Prostate gland (tissue), 2 donors: Measurements from ENCODE around the gene P2RX1. TPM values are rescaled to one million over a fixed set of nuclear protein-coding genes. Genes with fewer than 3 reads are reported as not detected.

ENCODE experiments used
- DNase-seq: peaks from one replicate; pipeline ENCODE4 v3.0.0-alpha.2; 2019; ENCODE audit warnings: low spot score
- H3K27ac ChIP-seq, 2 donors: fragments of 200-600 bp; sonication (generic); 2 replicates each; pipeline ENCODE4 v1.5.1; 2017 to 2019
- H3K27me3 ChIP-seq: fragments of 200-600 bp; sonication (generic); replicated peaks from 2 replicates; pipeline ENCODE4 v1.5.1; 2019; ENCODE audit not compliant: insufficient read depth
- H3K36me3 ChIP-seq, 2 donors: fragments of 200-600 bp; sonication (generic); 1 replicate in 1 of 2; 2 replicates in 1 of 2; pipeline versions ENCODE4 v1.5.1 to v1.8.1; 2017 to 2019
- H3K4me1 ChIP-seq: fragments of 200-600 bp; sonication (generic); replicated peaks from 2 replicates; pipeline ENCODE4 v1.5.1; 2019
- H3K4me3 ChIP-seq, 2 donors: fragments of 200-600 bp; sonication (generic); 2 replicates each; pipeline ENCODE4 v1.5.1; 2017 to 2019
- H3K9me3 ChIP-seq: fragments of 200-600 bp; sonication (generic); 2 replicates; pipeline ENCODE4 v1.5.1; 2017
- POLR2A ChIP-seq: fragments of 450-650 bp; IDR thresholded peaks from one replicate; pipeline ENCODE4 v1.6.1; 2016; ENCODE audit warnings: antibody characterized with exemption, mild to moderate bottlenecking
- POLR2AphosphoS5 ChIP-seq: sonication (generic); formaldehyde crosslinking; IDR thresholded peaks from one replicate; pipeline ENCODE4 v1.6.1; 2017; ENCODE audit warnings: antibody characterized with exemption
- WGBS: methylation state at CpG from one replicate; pipeline ENCODE4 v1.1.5; 2018; 5-methylcytosine and 5-hydroxymethylcytosine counted together
- intact Hi-C: fragments of 100-400 bp; cut with DNase I; formaldehyde crosslinking; loops from one replicate; pipeline ENCODE4 v1.14.2; 2022
- total RNA-seq, 2 donors: library from RNA; depleted of rRNA; stranded (reverse); fragments of >200 nt; gene quantifications; one replicate each; pipeline ENCODE4 v1.1.0, GENCODE V29; 2016
- TF ChIP-seq, protein P1 (sequence below), 4 experiments: fragments of 200-600 bp in 2 of 4; fragments of 450-650 bp in 2 of 4; sonication (generic) in 2 of 4; IDR thresholded peaks; 1 replicate in 3 of 4; 2 replicates in 1 of 4; pipeline ENCODE4 v1.5.1; 2016 to 2019; ENCODE audit warnings: antibody characterized with exemption in 4 of 4, mild to moderate bottlenecking in 2 of 4, moderate library complexity in 2 of 4

P2RX1 gene
- total RNA-seq, 2 donors from 2014 or later = 3.8 to 22.5 TPM

DNA sequence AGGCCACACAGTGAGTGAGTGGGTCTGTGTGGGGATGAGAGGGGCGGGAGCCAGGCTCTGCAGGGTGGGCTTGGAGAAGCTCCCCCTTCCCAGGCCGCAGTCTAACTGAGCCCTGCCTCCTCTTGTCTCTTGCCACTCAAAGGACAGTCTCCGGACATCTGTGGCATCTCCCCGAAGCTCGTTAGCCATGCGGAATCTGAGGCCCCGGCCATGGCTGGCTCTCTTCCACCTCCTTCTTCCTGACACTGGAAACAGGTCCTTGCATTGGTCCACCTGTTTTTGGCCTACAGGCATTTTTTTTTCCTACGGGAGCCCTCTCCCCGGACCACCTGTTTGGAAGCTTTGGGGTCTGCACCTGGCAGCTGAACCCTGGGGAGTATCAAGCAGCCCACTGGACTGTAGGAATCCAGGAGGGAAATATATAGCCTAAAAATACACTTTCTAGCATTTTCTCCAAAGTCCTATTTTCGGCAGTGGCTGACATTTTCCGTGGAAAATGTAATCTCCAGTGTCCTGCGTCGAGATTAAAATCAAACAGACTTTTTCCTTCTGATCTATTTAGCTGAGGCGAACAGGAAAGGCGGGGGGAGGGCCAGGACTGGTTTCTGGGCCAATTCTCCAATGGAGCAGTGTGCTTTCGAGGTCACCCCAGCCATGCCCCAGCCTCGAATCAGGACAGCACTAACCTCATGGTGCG is 38.9 kb upstream of the P2RX1 start:
- no peaks in the 10 kb centered on the region for H3K36me3 ChIP-seq
- H3K9me3 ChIP-seq = no peaks in the 10 kb centered on the region
- no peak for TF ChIP-seq POLR2AphosphoS5
- TF ChIP-seq POLR2A = no peak
- TF ChIP-seq, protein P1, sequence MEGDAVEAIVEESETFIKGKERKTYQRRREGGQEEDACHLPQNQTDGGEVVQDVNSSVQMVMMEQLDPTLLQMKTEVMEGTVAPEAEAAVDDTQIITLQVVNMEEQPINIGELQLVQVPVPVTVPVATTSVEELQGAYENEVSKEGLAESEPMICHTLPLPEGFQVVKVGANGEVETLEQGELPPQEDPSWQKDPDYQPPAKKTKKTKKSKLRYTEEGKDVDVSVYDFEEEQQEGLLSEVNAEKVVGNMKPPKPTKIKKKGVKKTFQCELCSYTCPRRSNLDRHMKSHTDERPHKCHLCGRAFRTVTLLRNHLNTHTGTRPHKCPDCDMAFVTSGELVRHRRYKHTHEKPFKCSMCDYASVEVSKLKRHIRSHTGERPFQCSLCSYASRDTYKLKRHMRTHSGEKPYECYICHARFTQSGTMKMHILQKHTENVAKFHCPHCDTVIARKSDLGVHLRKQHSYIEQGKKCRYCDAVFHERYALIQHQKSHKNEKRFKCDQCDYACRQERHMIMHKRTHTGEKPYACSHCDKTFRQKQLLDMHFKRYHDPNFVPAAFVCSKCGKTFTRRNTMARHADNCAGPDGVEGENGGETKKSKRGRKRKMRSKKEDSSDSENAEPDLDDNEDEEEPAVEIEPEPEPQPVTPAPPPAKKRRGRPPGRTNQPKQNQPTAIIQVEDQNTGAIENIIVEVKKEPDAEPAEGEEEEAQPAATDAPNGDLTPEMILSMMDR (IDR thresholded peaks at IDR 0.05) = no peak
- no peak overlapping the region for H3K4me3 ChIP-seq
- no peaks in the 10 kb centered on the region for H3K27me3 ChIP-seq
- no peak for DNase-seq
- 62% methylated on average over 18 of the region's 18 CpGs for WGBS
- no peak overlapping the region for H3K27ac ChIP-seq
- intact Hi-C loops = no loop called here
- peaks cover 10% of the 10 kb centered on the region for H3K4me1 ChIP-seq

DNA sequence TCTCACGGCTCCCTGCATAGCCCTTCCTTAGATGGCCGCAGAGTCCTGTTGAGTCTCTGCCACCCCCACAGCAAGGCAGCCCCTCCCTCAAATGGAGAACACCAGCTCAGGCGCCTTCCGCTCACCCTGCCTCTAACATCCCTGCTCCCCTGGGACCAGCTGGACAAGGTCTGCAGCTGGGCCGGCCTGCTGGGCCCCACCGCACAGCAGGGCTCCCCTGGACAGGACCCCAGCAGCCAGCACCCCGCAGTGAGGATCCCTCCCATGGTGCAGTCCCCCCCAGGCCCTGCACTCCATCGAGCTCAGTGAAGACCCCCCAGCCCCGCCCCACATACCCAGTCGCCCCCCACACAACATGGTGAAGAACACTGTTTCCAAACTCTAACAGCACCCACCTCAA is 37.8 kb upstream of the P2RX1 start:
- H3K27ac ChIP-seq = no peak overlapping the region
- H3K4me1 ChIP-seq = peaks cover 2% of the 10 kb centered on the region
- no peak for DNase-seq
- intact Hi-C loops = no loop called here
- H3K36me3 ChIP-seq = no peaks in the 10 kb centered on the region
- H3K27me3 ChIP-seq = no peaks in the 10 kb centered on the region
- no peaks in the 10 kb centered on the region for H3K9me3 ChIP-seq
- H3K4me3 ChIP-seq = no peak overlapping the region
- TF ChIP-seq POLR2AphosphoS5 = no peak
- TF ChIP-seq, protein P1 (IDR thresholded peaks at IDR 0.05) = no peak
- no peak for TF ChIP-seq POLR2A
- 97% methylated on average over 10 of the region's 10 CpGs for WGBS

DNA sequence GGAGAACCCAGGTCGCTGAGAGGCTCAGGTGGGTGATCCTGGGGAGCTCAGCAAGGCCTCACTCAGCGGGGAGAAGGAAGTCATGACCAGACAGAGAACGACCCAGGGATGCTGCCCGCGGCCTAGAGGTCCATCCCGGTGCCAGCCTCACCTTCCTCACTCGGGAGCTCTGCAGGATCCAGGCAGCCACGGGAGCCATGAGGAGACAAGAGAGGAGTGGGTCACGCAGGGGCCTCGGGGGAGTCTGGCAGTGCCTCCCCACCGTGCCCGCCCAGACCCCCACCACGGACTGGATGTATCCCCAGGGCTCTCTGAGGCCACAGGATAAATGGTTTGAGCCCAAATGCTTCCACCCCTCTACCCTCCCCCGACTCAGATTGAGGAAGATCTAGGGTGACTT is 37.3 kb upstream of the P2RX1 start:
- H3K27ac ChIP-seq = no peak overlapping the region
- intact Hi-C loops = no loop called here
- H3K4me1 ChIP-seq = no peaks in the 10 kb centered on the region
- H3K27me3 ChIP-seq = no peaks in the 10 kb centered on the region
- no peaks in the 10 kb centered on the region for H3K9me3 ChIP-seq
- H3K4me3 ChIP-seq = no peak overlapping the region
- no peak for DNase-seq
- TF ChIP-seq POLR2A (no peak), POLR2AphosphoS5 (no peak)
- TF ChIP-seq, protein P1 (IDR thresholded peaks at IDR 0.05) = no peak
- no peaks in the 10 kb centered on the region for H3K36me3 ChIP-seq
- WGBS = 90% methylated on average over 12 of the region's 14 CpGs

DNA sequence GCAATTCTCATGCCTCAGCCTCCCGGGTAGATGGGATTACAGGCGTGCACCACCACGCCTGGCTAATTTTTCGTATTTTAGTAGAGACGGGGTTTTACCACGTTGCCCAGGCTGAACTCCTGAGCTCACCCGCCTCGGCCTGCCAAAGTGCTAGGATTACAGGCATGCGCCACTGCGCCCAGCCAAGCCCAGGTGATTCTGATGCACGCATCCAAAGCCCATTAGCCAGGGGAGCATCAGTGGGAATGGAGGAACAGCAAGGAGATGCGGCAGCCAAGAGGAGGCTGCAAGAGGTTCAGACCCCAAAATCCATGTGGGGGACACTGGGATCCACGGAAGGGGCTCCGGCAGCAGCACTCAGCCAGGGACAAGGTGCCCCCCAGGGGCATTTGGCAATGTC is 35.9 kb upstream of the P2RX1 start:
- WGBS = 96% methylated on average over 14 of the region's 14 CpGs
- TF ChIP-seq POLR2AphosphoS5 (no peak), POLR2A (no peak)
- TF ChIP-seq, protein P1 (IDR thresholded peaks at IDR 0.05) = no peak
- Histone ChIP-seq H3K27ac (no peak overlapping the region), H3K4me3 (no peak overlapping the region), H3K27me3 (no peaks in the 10 kb centered on the region), H3K4me1 (no peaks in the 10 kb centered on the region), H3K9me3 (no peaks in the 10 kb centered on the region), H3K36me3 (no peaks in the 10 kb centered on the region)
- intact Hi-C loops = no loop called here
- DNase-seq = no peak

DNA sequence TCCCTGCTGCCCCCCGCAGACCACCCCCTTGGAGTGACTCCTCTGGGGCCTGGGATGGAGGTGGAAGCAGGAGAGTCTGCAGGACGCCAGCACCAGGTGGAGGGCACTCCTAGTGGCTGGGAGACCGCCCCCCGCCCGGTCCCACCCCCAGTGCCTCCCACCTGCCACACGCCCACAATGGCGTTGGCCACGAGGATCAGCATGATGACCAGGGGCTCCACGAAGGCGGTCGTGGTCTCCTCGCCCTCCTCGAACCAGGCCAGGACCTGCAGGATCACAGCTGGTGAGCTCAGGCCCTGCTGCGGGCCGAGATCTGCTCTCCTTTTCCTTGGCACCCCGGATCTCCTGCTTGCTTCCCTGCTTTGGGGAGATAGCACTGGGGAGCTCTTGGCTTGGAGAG is 35.2 kb upstream of the P2RX1 start:
- Histone ChIP-seq H3K27ac (no peak overlapping the region), H3K4me3 (no peak overlapping the region), H3K4me1 (no peaks in the 10 kb centered on the region), H3K36me3 (no peaks in the 10 kb centered on the region), H3K27me3 (no peaks in the 10 kb centered on the region), H3K9me3 (no peaks in the 10 kb centered on the region)
- no peak for DNase-seq
- no peak for TF ChIP-seq POLR2AphosphoS5
- TF ChIP-seq, protein P1 (IDR thresholded peaks at IDR 0.05) = no peak
- no peak for TF ChIP-seq POLR2A
- WGBS = 89% methylated on average over 16 of the region's 16 CpGs
- intact Hi-C loops = no loop called here
